Stomach (tissue), 4 donors: ENCODE data around the gene GABARAP.

Source experiments
- POLR2AphosphoS5 ChIP-seq, 3 donors: sonication (generic); formaldehyde crosslinking; IDR thresholded peaks; one replicate each; pipeline ENCODE4 v1.6.1; 2016; ENCODE audit warnings: antibody characterized with exemption in 3 of 3
- TF ChIP-seq, protein P1 (sequence below), 7 experiments: fragments of 450-650 bp in 4 of 7; fragments of 200-600 bp in 3 of 7; sonication (generic) in 3 of 7; IDR thresholded peaks; one replicate each; pipeline ENCODE4 v1.5.1; 2016 to 2019; ENCODE audit warnings: antibody characterized with exemption in 7 of 7, control low read depth in 2 of 7, mild to moderate bottlenecking in 1 of 7

DNA sequence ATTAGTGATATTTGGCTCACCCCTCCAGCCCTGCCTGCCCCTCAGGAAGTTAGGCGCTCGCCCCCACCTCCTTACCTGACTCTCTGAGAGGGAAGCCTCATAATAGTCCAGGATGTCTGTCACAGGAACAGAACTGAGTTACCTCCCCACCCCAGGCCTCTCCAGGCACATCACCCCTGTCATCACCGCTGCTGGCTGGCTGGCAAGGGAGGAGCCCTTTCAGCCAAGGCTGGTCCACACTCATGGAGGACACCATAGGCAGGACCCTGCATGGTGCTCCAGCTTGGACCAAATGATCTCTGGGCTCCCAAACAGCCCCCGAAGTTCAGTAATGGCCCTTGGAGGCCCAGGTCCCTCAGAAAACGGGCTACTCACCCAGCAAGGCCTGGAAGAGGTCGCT, 24.1 kb downstream of the GABARAP start:
- no peak for TF ChIP-seq POLR2AphosphoS5 (IDR thresholded peaks at IDR 0.05)
- TF ChIP-seq, protein P1, sequence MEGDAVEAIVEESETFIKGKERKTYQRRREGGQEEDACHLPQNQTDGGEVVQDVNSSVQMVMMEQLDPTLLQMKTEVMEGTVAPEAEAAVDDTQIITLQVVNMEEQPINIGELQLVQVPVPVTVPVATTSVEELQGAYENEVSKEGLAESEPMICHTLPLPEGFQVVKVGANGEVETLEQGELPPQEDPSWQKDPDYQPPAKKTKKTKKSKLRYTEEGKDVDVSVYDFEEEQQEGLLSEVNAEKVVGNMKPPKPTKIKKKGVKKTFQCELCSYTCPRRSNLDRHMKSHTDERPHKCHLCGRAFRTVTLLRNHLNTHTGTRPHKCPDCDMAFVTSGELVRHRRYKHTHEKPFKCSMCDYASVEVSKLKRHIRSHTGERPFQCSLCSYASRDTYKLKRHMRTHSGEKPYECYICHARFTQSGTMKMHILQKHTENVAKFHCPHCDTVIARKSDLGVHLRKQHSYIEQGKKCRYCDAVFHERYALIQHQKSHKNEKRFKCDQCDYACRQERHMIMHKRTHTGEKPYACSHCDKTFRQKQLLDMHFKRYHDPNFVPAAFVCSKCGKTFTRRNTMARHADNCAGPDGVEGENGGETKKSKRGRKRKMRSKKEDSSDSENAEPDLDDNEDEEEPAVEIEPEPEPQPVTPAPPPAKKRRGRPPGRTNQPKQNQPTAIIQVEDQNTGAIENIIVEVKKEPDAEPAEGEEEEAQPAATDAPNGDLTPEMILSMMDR (IDR thresholded peaks at IDR 0.05): no peak
